GM23338 (cell line): Measurements from ENCODE around the gene PCSK1.

Experiments used
- CREB1 ChIP-seq: fragments of 250-450 bp; sonication (Bioruptor Pico); IDR thresholded peaks from 2 replicates; pipeline ENCODE4 v1.5.0; 2020; ENCODE audit warnings: low read depth, mild to moderate bottlenecking, moderate library complexity
- EZH2 ChIP-seq: fragments of 200-600 bp; sonication (generic); IDR thresholded peaks from one replicate; pipeline ENCODE4 v1.8.0; 2017; ENCODE audit warnings: antibody characterized with exemption, mild to moderate bottlenecking, low read depth; ENCODE audit not compliant: unreplicated experiment
- EZH2phosphoT487 ChIP-seq: fragments of 200-600 bp; sonication (generic); IDR thresholded peaks from one replicate; pipeline ENCODE4 v1.8.1; 2018; ENCODE audit warnings: antibody characterized with exemption; ENCODE audit not compliant: unreplicated experiment
- JUNB ChIP-seq: IDR thresholded peaks from one replicate; pipeline ENCODE4 v1.6.1; 2016; ENCODE audit warnings: antibody characterized with exemption; ENCODE audit not compliant: unreplicated experiment
- NANOG ChIP-seq: IDR thresholded peaks from 2 replicates; pipeline ENCODE4 v1.6.1; 2016; ENCODE audit warnings: antibody characterized with exemption, borderline replicate concordance
- POLR2AphosphoS5 ChIP-seq: IDR thresholded peaks from 2 replicates; pipeline ENCODE4 v1.6.1; 2016; ENCODE audit warnings: antibody characterized with exemption, low read depth
- STAT1 ChIP-seq: IDR thresholded peaks from one replicate; pipeline ENCODE4 v1.6.1; 2016; ENCODE audit warnings: antibody characterized with exemption; ENCODE audit not compliant: unreplicated experiment
- ZNF331 ChIP-seq: fragments of 250-450 bp; sonication (Bioruptor Pico); IDR thresholded peaks from 2 replicates; pipeline ENCODE4 v1.5.0; 2020; ENCODE audit warnings: low read depth, mild to moderate bottlenecking, moderate library complexity
- TF ChIP-seq, protein P1 (sequence below): IDR thresholded peaks from one replicate; pipeline ENCODE4 v1.6.1; 2018; ENCODE audit warnings: antibody characterized with exemption; ENCODE audit not compliant: unreplicated experiment
- TF ChIP-seq, protein P2 (sequence below), 2 experiments: fragments of 200-600 bp in 1 of 2; sonication (generic) in 1 of 2; conservative IDR thresholded peaks; 2 replicates each; pipeline versions ENCODE4 v1.5.1 to v1.6.1; 2016 to 2017; ENCODE audit warnings: antibody characterized with exemption in 2 of 2, low read depth in 2 of 2, mild to moderate bottlenecking in 2 of 2, moderate library complexity in 1 of 2
- TF ChIP-seq, protein P3 (sequence below): IDR thresholded peaks from 2 replicates; pipeline ENCODE4 v1.6.1; 2016; ENCODE audit warnings: antibody characterized with exemption

DNA sequence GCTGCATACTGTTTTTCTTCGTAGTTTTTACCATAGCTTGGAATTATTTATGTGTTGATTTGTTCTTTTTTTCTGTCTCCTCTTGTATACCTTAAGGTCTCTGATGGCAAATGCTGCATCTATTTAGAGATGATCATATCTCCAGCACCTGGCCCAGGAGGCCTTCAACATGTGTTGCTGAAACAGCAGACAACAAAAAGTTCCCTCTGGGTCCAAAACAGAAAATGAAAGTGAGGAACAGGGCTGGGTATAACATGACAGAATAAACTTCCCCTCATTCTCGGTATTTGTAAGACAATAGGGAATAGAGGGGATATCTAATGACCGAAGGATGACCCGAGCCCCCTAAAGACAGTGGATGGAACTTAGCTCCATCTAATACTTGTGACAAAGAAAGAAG is 22.7 kb upstream of the PCSK1 start:
- TF ChIP-seq, protein P1, sequence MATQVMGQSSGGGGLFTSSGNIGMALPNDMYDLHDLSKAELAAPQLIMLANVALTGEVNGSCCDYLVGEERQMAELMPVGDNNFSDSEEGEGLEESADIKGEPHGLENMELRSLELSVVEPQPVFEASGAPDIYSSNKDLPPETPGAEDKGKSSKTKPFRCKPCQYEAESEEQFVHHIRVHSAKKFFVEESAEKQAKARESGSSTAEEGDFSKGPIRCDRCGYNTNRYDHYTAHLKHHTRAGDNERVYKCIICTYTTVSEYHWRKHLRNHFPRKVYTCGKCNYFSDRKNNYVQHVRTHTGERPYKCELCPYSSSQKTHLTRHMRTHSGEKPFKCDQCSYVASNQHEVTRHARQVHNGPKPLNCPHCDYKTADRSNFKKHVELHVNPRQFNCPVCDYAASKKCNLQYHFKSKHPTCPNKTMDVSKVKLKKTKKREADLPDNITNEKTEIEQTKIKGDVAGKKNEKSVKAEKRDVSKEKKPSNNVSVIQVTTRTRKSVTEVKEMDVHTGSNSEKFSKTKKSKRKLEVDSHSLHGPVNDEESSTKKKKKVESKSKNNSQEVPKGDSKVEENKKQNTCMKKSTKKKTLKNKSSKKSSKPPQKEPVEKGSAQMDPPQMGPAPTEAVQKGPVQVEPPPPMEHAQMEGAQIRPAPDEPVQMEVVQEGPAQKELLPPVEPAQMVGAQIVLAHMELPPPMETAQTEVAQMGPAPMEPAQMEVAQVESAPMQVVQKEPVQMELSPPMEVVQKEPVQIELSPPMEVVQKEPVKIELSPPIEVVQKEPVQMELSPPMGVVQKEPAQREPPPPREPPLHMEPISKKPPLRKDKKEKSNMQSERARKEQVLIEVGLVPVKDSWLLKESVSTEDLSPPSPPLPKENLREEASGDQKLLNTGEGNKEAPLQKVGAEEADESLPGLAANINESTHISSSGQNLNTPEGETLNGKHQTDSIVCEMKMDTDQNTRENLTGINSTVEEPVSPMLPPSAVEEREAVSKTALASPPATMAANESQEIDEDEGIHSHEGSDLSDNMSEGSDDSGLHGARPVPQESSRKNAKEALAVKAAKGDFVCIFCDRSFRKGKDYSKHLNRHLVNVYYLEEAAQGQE = no peak
- TF ChIP-seq POLR2AphosphoS5 (no peak), EZH2 (no peak), EZH2phosphoT487 (no peak), JUNB (no peak), NANOG (no peak), ZNF331 (no peak), STAT1 (no peak), CREB1 (CRISPR knock-in tag) (no peak)
- TF ChIP-seq, protein P2, sequence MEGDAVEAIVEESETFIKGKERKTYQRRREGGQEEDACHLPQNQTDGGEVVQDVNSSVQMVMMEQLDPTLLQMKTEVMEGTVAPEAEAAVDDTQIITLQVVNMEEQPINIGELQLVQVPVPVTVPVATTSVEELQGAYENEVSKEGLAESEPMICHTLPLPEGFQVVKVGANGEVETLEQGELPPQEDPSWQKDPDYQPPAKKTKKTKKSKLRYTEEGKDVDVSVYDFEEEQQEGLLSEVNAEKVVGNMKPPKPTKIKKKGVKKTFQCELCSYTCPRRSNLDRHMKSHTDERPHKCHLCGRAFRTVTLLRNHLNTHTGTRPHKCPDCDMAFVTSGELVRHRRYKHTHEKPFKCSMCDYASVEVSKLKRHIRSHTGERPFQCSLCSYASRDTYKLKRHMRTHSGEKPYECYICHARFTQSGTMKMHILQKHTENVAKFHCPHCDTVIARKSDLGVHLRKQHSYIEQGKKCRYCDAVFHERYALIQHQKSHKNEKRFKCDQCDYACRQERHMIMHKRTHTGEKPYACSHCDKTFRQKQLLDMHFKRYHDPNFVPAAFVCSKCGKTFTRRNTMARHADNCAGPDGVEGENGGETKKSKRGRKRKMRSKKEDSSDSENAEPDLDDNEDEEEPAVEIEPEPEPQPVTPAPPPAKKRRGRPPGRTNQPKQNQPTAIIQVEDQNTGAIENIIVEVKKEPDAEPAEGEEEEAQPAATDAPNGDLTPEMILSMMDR (conservative IDR thresholded peaks at IDR 0.05; ENCODE audit: low read depth in 2 of 2) = no peak
- TF ChIP-seq, protein P3, sequence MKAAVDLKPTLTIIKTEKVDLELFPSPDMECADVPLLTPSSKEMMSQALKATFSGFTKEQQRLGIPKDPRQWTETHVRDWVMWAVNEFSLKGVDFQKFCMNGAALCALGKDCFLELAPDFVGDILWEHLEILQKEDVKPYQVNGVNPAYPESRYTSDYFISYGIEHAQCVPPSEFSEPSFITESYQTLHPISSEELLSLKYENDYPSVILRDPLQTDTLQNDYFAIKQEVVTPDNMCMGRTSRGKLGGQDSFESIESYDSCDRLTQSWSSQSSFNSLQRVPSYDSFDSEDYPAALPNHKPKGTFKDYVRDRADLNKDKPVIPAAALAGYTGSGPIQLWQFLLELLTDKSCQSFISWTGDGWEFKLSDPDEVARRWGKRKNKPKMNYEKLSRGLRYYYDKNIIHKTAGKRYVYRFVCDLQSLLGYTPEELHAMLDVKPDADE = no peak
